Measurements from ENCODE around the gene RPS2. TPM values are rescaled to one million over a fixed set of nuclear protein-coding genes. Genes with fewer than 3 reads are reported as not detected.

The RPS2 gene
- total and polyA plus RNA-seq, 2 donors (not counting 1 experiment from before 2014, with no cell fraction given): 3,261 to 6,138 TPM

GRCh38 chr16:1929105-1929504 is 35.5 kb downstream of the RPS2 start:
- H3K4me1 Mint-ChIP-seq: peaks cover 4% of the 10 kb centered on the region
- intact Hi-C loops (cut with micrococcal nuclease): loop anchor here (1.0 to 5.0 kb wide), 3 partner anchors 13 to 157 kb away; partner anchors contain the start of genes EME2, MRPS34, NDUFB10 and NME3
- POLR2A ChIA-PET: interaction anchor here (0.6 to 1.6 kb wide), 4 partner anchors 14 to 226 kb away, joined by 3 to 8 read pairs (median 4); partner anchors contain the start of genes EME2, MRPS34, MSRB1 and TRAF7
- Histone ChIP-seq H3K4me1 (ENCODE audit: control insufficient read depth in 2 of 2, insufficient read depth in 2 of 2, low read length in 2 of 2) (peaks cover 4 to 10% of the 10 kb centered on the region in 2 donors), H3K9ac (ENCODE audit: low read length) (peak overlapping the region; percentile 58), H3K4me3 (ENCODE audit: control extremely low read depth in 1 of 5, extremely low read depth in 1 of 5, insufficient read depth in 1 of 5, low read depth in 2 of 5, low read length in 4 of 5) (peak overlapping the region in 4 of 5 experiments; percentile 43 to 65 (median 58)), H3K27ac (ENCODE audit: low read length in 2 of 2) (peak overlapping the region in 1 of 2 donors; percentile 27), H3K27me3 (replicated peaks in 1 of 4; ENCODE audit: control extremely low read depth in 1 of 4, control insufficient read depth in 3 of 4, insufficient read depth in 4 of 4, low read length in 3 of 4) (peaks cover 0 to 12% (median 4%) of the 10 kb centered on the region in 4 experiments), H3K79me2 (ENCODE audit: control insufficient read depth, insufficient read depth, low read length) (no peaks in the 10 kb centered on the region), H3K9me3 (ENCODE audit: control extremely low read depth in 1 of 3, control insufficient read depth in 2 of 3, insufficient read depth in 1 of 3, low read length in 2 of 3) (peaks cover 0 to 4% (median 0%) of the 10 kb centered on the region in 3 donors), H4K20me1 (ENCODE audit: control insufficient read depth, insufficient read depth, low read length, poor library complexity, severe bottlenecking) (no peaks in the 10 kb centered on the region), H3K36me3 (replicated peaks in 1 of 2; ENCODE audit: control extremely low read depth in 1 of 2, control insufficient read depth in 1 of 2, extremely low read depth in 1 of 2, insufficient read depth in 2 of 2, low read length in 1 of 2) (no peaks in the 10 kb centered on the region), H3K4me2 (replicated peaks; ENCODE audit: low read depth, low read length, poor library complexity, severe bottlenecking) (peak overlapping the region; percentile 96), H2AFZ (ENCODE audit: insufficient read depth, low read depth, low read length, poor library complexity, severe bottlenecking) (peak overlapping the region; percentile 91)
- no peak for TF ChIP-seq CTCF (IDR thresholded peaks at IDR 0.05)
- TF ChIP-seq EZH2 (IDR thresholded peaks at IDR 0.05; ENCODE audit: borderline replicate concordance, insufficient read depth, low read depth, low read length, poor library complexity, severe bottlenecking): no peak
- H3K4me3 Mint-ChIP-seq: peak overlapping the region; percentile 78
- peaks cover 7% of the 10 kb centered on the region for H3K27me3 Mint-ChIP-seq
- peak overlapping the region; percentile 66 for H3K27ac Mint-ChIP-seq
- H3K9me3 Mint-ChIP-seq (ENCODE audit: insufficient read depth): no peaks in the 10 kb centered on the region
- DNase-seq: no peak
- CTCF ChIA-PET: interaction anchor here (0.5 to 2.3 kb wide), 11 partner anchors 13 to 391 kb away, joined by 3 to 14 read pairs (median 4); partner anchors contain the start of genes MSRB1, NUBP2 and SPSB3
- peak; percentile 3 for ATAC-seq (ENCODE audit: low read depth)
- 12% methylated on average over 7 of the region's 11 CpGs for WGBS (ENCODE audit: insufficient coverage)

GRCh38 chr16:1926271-1926670 is 38.4 kb downstream of the RPS2 start:
- ATAC-seq (ENCODE audit: low read depth) (no peak), DNase-seq (no peak)
- intact Hi-C loops (cut with micrococcal nuclease): loop anchor here (5.0 kb wide), 1 partner anchor 154 kb away; the partner anchor contains the start of genes EME2, MRPS34 and NME3
- Histone ChIP-seq H3K4me1 (ENCODE audit: control insufficient read depth in 2 of 2, insufficient read depth in 2 of 2, low read length in 2 of 2) (peaks cover 9 to 14% of the 10 kb centered on the region in 2 donors), H3K9me3 (ENCODE audit: control extremely low read depth in 1 of 3, control insufficient read depth in 2 of 3, insufficient read depth in 1 of 3, low read length in 2 of 3) (peaks cover 0 to 10% (median 0%) of the 10 kb centered on the region in 3 donors), H4K20me1 (ENCODE audit: control insufficient read depth, insufficient read depth, low read length, poor library complexity, severe bottlenecking) (no peaks in the 10 kb centered on the region), H3K36me3 (replicated peaks in 1 of 2; ENCODE audit: control extremely low read depth in 1 of 2, control insufficient read depth in 1 of 2, extremely low read depth in 1 of 2, insufficient read depth in 2 of 2, low read length in 1 of 2) (no peaks in the 10 kb centered on the region), H2AFZ (ENCODE audit: insufficient read depth, low read depth, low read length, poor library complexity, severe bottlenecking) (no peak overlapping the region), H3K27ac (ENCODE audit: low read length in 2 of 2) (no peak overlapping the region), H3K79me2 (ENCODE audit: control insufficient read depth, insufficient read depth, low read length) (no peaks in the 10 kb centered on the region), H3K9ac (ENCODE audit: low read length) (no peak overlapping the region), H3K4me3 (ENCODE audit: control extremely low read depth in 1 of 5, extremely low read depth in 1 of 5, insufficient read depth in 1 of 5, low read depth in 2 of 5, low read length in 4 of 5) (no peak overlapping the region), H3K27me3 (replicated peaks in 1 of 4; ENCODE audit: control extremely low read depth in 1 of 4, control insufficient read depth in 3 of 4, insufficient read depth in 4 of 4, low read length in 3 of 4) (peaks cover 0 to 33% (median 14%) of the 10 kb centered on the region in 4 experiments), H3K4me2 (replicated peaks; ENCODE audit: low read depth, low read length, poor library complexity, severe bottlenecking) (no peak overlapping the region)
- WGBS (ENCODE audit: insufficient coverage): 68% methylated on average over 8 of the region's 11 CpGs
- Mint-ChIP-seq H3K9me3 (ENCODE audit: insufficient read depth) (no peaks in the 10 kb centered on the region), H3K4me3 (no peak overlapping the region), H3K4me1 (peaks cover 4% of the 10 kb centered on the region), H3K27ac (no peak overlapping the region), H3K27me3 (peaks cover 22% of the 10 kb centered on the region)
- TF ChIP-seq CTCF (IDR thresholded peaks at IDR 0.05): no peak
- no peak for TF ChIP-seq EZH2 (IDR thresholded peaks at IDR 0.05; ENCODE audit: borderline replicate concordance, insufficient read depth, low read depth, low read length, poor library complexity, severe bottlenecking)
- ChIA-PET CTCF (no interaction called here), POLR2A (no interaction called here)
